Lower leg skin (tissue), 3 donors: ENCODE measurements around the gene PDK2.

ENCODE experiments used
- CTCF ChIP-seq, 3 donors: fragments of 450-650 bp; IDR thresholded peaks; one replicate each; pipeline ENCODE4 v1.5.1; 2016; ENCODE audit warnings: antibody characterized with exemption in 3 of 3, mild to moderate bottlenecking in 3 of 3, moderate library complexity in 2 of 3
- POLR2A ChIP-seq, 2 donors: fragments of 450-650 bp; IDR thresholded peaks; one replicate each; pipeline ENCODE4 v1.6.1; 2016 to 2017; ENCODE audit warnings: antibody characterized with exemption in 2 of 2, mild to moderate bottlenecking in 1 of 2, moderate library complexity in 1 of 2

GRCh38 chr17:50093246-50093645, 1.9 kb upstream of the PDK2 start:
- no peak for TF ChIP-seq CTCF (IDR thresholded peaks at IDR 0.05)
- TF ChIP-seq POLR2A (IDR thresholded peaks at IDR 0.05), result no peak
